ENCODE results near the gene NRDC.

NRDC gene

DNA sequence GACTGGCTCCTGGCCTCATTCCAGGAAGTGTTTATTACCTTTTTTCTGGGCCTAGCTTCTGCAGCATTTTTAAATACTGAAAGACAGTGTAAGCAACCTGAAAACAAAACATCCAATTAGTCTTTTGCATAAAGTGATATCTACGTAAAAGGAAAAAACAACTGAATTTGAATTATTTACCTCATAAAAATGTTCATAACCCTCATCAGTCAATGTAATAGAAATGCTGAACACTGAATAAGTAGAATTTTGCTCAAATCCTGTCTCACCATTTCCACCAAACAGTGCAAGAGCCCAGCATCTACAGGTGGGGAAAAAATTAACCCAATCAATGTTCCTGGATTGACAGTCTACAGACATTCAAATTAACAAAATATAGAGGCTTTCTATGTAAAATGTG lies 64.0 kb downstream of the NRDC start:
- H3K4me3 ChIP-seq (ENCODE audit: low read depth, low read length), result no peak overlapping the region
- no peaks in the 10 kb centered on the region for H3K79me2 ChIP-seq (ENCODE audit: control insufficient read depth, insufficient read depth, low read length, unreplicated experiment)
- H3K27ac ChIP-seq (ENCODE audit: low read depth, low read length), result no peak overlapping the region
- H3K36me3 ChIP-seq (ENCODE audit: insufficient read depth, low read length), result peaks cover 29% of the 10 kb centered on the region
- H3K27me3 ChIP-seq (ENCODE audit: insufficient read depth, low read length), result no peaks in the 10 kb centered on the region
- no peaks in the 10 kb centered on the region for H3K4me1 ChIP-seq (ENCODE audit: control insufficient read depth, insufficient read depth, low read length, unreplicated experiment)
- H2AFZ ChIP-seq (ENCODE audit: low read length, unreplicated experiment), result no peak overlapping the region

DNA sequence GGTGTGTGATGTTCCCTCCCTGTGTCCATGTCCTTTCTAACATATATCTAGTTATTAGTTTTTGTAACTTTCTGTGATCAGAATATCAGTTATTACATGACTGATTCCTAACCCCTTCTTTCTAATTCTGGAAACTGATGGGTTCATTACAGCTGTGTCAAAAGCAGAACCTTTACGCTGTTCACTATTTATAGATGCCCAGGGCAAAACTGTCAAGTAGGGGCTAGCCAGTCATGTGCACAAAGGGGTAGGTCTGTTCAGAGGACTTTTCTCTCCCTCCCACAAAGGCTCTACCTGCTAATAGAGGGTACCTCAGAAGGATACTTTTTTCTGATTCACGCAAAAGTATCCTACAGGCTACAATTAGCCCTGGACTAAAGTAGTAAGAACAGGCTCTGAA lies 79.2 kb downstream of the NRDC start:
- peaks cover 41% of the 10 kb centered on the region for H3K36me3 ChIP-seq (ENCODE audit: insufficient read depth, low read length)

DNA sequence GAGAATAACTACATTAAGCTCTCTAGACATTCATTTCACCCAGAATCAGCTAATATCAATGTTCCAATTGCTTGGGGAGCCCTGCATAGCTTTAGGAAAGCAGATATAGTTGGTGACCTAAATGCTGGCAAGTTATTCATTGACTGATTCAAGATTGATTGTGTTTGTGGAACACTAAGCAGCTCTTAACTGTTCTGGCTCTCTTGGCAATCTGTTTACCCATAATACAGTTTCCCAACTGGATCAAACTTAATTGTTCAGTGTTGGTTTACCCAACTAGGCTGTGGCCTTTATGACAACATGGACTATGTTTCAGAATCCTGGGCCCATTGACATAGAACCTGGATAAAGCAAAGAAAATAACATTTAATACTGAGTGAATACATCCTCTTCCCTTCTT lies 83.7 kb downstream of the NRDC start:
- no peak overlapping the region for H3K4me3 ChIP-seq (ENCODE audit: low read depth, low read length)
- H3K79me2 ChIP-seq (ENCODE audit: control insufficient read depth, insufficient read depth, low read length, unreplicated experiment), result no peaks in the 10 kb centered on the region
- no peak overlapping the region for H2AFZ ChIP-seq (ENCODE audit: low read length, unreplicated experiment)
- H3K36me3 ChIP-seq (ENCODE audit: insufficient read depth, low read length), result peaks cover 47% of the 10 kb centered on the region
- no peaks in the 10 kb centered on the region for H3K4me1 ChIP-seq (ENCODE audit: control insufficient read depth, insufficient read depth, low read length, unreplicated experiment)
- H3K27me3 ChIP-seq (ENCODE audit: insufficient read depth, low read length), result no peaks in the 10 kb centered on the region
- no peak overlapping the region for H3K27ac ChIP-seq (ENCODE audit: low read depth, low read length)

More for the DNA sequence above, 79.2 kb downstream of the NRDC start:
- Histone ChIP-seq H3K79me2 (ENCODE audit: control insufficient read depth, insufficient read depth, low read length, unreplicated experiment) (no peaks in the 10 kb centered on the region), H2AFZ (ENCODE audit: low read length, unreplicated experiment) (no peak overlapping the region), H3K4me1 (ENCODE audit: control insufficient read depth, insufficient read depth, low read length, unreplicated experiment) (no peaks in the 10 kb centered on the region), H3K4me3 (ENCODE audit: low read depth, low read length) (no peak overlapping the region), H3K27me3 (ENCODE audit: insufficient read depth, low read length) (no peaks in the 10 kb centered on the region), H3K27ac (ENCODE audit: low read depth, low read length) (no peak overlapping the region)

DNA sequence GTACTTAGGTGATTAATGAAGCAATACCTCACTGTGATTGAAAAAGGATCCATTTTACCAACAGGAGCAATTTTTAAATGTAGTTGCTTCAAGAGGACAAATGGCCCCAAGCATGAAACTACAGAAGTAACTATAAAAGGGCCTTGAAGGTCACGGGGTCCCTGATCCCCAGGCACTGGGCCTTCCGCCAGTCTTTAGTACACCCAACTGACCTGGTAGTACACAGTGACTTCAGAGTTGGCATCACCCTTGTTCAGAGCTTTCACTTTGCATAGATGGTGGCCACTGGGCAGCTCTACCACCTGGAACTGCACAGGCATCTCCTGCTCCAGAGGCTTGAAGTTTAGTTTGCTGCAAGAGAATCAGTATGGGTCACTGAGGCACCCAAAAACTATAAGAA lies 84.3 kb downstream of the NRDC start:
- peaks cover 46% of the 10 kb centered on the region for H3K36me3 ChIP-seq (ENCODE audit: insufficient read depth, low read length)
- no peaks in the 10 kb centered on the region for H3K27me3 ChIP-seq (ENCODE audit: insufficient read depth, low read length)
- H3K4me3 ChIP-seq (ENCODE audit: low read depth, low read length), result no peak overlapping the region
- H3K27ac ChIP-seq (ENCODE audit: low read depth, low read length), result 0 out of 2 replicates have a peak overlapping the region, but pooled peaks have one; percentile 66
- H3K79me2 ChIP-seq (ENCODE audit: control insufficient read depth, insufficient read depth, low read length, unreplicated experiment), result no peaks in the 10 kb centered on the region
- H3K4me1 ChIP-seq (ENCODE audit: control insufficient read depth, insufficient read depth, low read length, unreplicated experiment), result no peaks in the 10 kb centered on the region
- H2AFZ ChIP-seq (ENCODE audit: low read length, unreplicated experiment), result no peak overlapping the region

GRCh38 chr1:51792864-51793263 lies 85.7 kb downstream of the NRDC start:
- Histone ChIP-seq H3K79me2 (ENCODE audit: control insufficient read depth, insufficient read depth, low read length, unreplicated experiment) (no peaks in the 10 kb centered on the region), H3K36me3 (ENCODE audit: insufficient read depth, low read length) (peaks cover 49% of the 10 kb centered on the region), H3K4me3 (ENCODE audit: low read depth, low read length) (no peak overlapping the region), H3K4me1 (ENCODE audit: control insufficient read depth, insufficient read depth, low read length, unreplicated experiment) (no peaks in the 10 kb centered on the region), H3K27ac (ENCODE audit: low read depth, low read length) (peak overlapping the region; percentile 66), H3K27me3 (ENCODE audit: insufficient read depth, low read length) (no peaks in the 10 kb centered on the region), H2AFZ (ENCODE audit: low read length, unreplicated experiment) (no peak overlapping the region)

- Histone ChIP-seq H3K27ac (ENCODE audit: low read depth, low read length) (0 out of 2 replicates have a peak overlapping the region, but pooled peaks have one; percentile 33), H3K4me3 (ENCODE audit: low read depth, low read length) (no peak overlapping the region), H2AFZ (ENCODE audit: low read length, unreplicated experiment) (no peak overlapping the region), H3K4me1 (ENCODE audit: control insufficient read depth, insufficient read depth, low read length, unreplicated experiment) (no peaks in the 10 kb centered on the region), H3K36me3 (ENCODE audit: insufficient read depth, low read length) (peaks cover 57% of the 10 kb centered on the region), H3K27me3 (ENCODE audit: insufficient read depth, low read length) (no peaks in the 10 kb centered on the region), H3K79me2 (ENCODE audit: control insufficient read depth, insufficient read depth, low read length, unreplicated experiment) (no peaks in the 10 kb centered on the region)
These were observed 86.6 kb downstream of the NRDC start for GRCh38 chr1:51791888-51792287.

DNA sequence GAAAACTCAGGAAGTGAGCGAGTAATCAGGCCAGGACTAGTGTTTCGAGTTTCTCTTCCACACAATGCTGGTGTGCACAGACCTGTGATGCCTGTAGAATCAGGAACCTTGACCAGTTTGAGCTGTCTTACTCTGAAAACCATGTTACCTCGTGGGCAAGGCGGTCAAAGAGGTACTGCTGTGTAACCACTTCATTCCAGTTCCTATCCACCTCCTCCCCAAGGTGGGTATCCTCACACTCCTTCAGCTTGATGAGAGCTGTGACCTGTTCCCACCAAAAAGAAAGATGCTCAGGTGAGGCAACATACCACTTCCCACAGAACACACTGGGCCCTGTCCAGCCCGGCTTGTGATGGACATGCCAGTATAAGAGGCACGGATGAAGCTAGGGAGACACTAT lies 88.1 kb downstream of the NRDC start:
- Histone ChIP-seq H3K4me3 (ENCODE audit: low read depth, low read length) (no peak overlapping the region), H3K27ac (ENCODE audit: low read depth, low read length) (no peak overlapping the region), H3K79me2 (ENCODE audit: control insufficient read depth, insufficient read depth, low read length, unreplicated experiment) (no peaks in the 10 kb centered on the region), H3K4me1 (ENCODE audit: control insufficient read depth, insufficient read depth, low read length, unreplicated experiment) (no peaks in the 10 kb centered on the region), H3K36me3 (ENCODE audit: insufficient read depth, low read length) (peaks cover 63% of the 10 kb centered on the region), H3K27me3 (ENCODE audit: insufficient read depth, low read length) (no peaks in the 10 kb centered on the region), H2AFZ (ENCODE audit: low read length, unreplicated experiment) (no peak overlapping the region)

DNA sequence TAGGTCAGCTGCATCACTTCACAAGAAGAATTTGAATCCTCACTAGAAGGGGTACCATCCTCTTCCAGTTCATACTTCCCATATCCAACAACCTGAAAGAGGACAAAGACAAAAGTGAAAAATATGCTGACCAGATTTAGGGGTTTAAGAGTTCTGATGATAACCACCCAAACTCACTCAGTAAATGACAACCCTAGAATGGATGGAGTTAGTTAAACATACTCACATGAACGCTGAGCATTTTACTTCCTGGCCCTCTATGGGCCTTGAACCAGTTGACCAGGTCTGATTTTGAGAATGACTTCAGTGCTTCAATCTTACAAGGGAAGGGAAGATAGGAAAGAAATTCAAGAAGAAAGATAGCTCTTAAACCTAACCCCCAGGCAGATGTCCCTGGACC lies 89.2 kb downstream of the NRDC start:
- Histone ChIP-seq H2AFZ (ENCODE audit: low read length, unreplicated experiment) (no peak overlapping the region), H3K36me3 (ENCODE audit: insufficient read depth, low read length) (peaks cover 53% of the 10 kb centered on the region), H3K4me1 (ENCODE audit: control insufficient read depth, insufficient read depth, low read length, unreplicated experiment) (no peaks in the 10 kb centered on the region), H3K27me3 (ENCODE audit: insufficient read depth, low read length) (no peaks in the 10 kb centered on the region), H3K79me2 (ENCODE audit: control insufficient read depth, insufficient read depth, low read length, unreplicated experiment) (no peaks in the 10 kb centered on the region), H3K27ac (ENCODE audit: low read depth, low read length) (no peak overlapping the region), H3K4me3 (ENCODE audit: low read depth, low read length) (no peak overlapping the region)

- Histone ChIP-seq H3K79me2 (ENCODE audit: control insufficient read depth, insufficient read depth, low read length, unreplicated experiment) (no peaks in the 10 kb centered on the region), H3K36me3 (ENCODE audit: insufficient read depth, low read length) (peaks cover 49% of the 10 kb centered on the region), H2AFZ (ENCODE audit: low read length, unreplicated experiment) (no peak overlapping the region), H3K4me1 (ENCODE audit: control insufficient read depth, insufficient read depth, low read length, unreplicated experiment) (no peaks in the 10 kb centered on the region), H3K27ac (ENCODE audit: low read depth, low read length) (no peak overlapping the region), H3K4me3 (ENCODE audit: low read depth, low read length) (no peak overlapping the region), H3K27me3 (ENCODE audit: insufficient read depth, low read length) (no peaks in the 10 kb centered on the region)
These were observed 89.6 kb downstream of the NRDC start for GRCh38 chr1:51788938-51789337.

DNA sequence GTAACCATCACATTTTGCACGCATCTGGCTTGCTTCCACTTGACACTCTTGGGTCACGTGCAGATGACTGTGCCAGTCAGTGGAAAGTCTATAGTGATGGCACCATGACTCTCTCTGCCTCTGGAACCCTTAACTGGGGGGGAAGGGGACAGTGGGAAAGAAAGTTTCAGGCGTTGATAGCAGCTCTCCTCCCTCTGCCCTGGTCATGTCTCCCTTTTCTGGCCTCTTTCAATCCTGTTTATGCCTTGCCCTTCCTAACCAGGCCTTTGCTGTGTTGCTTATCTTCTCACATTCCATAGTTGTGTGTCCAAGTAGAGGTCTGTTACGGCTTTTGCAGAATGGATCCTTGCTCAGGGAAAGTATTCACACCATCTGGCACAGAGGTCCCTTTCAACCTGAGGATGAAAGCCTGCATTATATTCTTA lies 93.5 kb downstream of the NRDC start:
- H3K79me2 ChIP-seq (ENCODE audit: control insufficient read depth, insufficient read depth, low read length, unreplicated experiment), result no peaks in the 10 kb centered on the region
- no peaks in the 10 kb centered on the region for H3K4me1 ChIP-seq (ENCODE audit: control insufficient read depth, insufficient read depth, low read length, unreplicated experiment)
- H3K27me3 ChIP-seq (ENCODE audit: insufficient read depth, low read length), result no peaks in the 10 kb centered on the region
- H2AFZ ChIP-seq (ENCODE audit: low read length, unreplicated experiment), result no peak overlapping the region
- no peak overlapping the region for H3K27ac ChIP-seq (ENCODE audit: low read depth, low read length)
- H3K4me3 ChIP-seq (ENCODE audit: low read depth, low read length), result no peak overlapping the region
- H3K36me3 ChIP-seq (ENCODE audit: insufficient read depth, low read length), result peaks cover 30% of the 10 kb centered on the region

DNA sequence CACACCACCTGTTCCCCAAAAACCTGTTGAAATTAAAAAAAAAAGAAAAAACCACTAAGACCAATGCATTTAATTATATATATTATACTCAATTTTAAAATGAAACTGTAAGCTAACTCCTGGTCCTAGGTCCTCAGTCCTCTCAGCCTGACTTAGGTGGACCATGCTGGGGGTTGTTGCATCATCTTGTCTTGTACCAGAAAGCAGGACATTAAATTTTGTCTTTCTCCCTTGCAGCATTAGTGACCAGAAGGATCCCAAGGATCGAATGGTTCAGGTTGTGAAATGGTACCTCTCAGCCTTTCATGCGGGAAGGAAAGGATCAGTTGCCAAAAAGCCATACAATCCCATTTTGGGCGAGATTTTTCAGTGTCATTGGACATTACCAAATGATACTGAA lies 97.6 kb downstream of the NRDC start:
- H3K4me1 ChIP-seq (ENCODE audit: control insufficient read depth, insufficient read depth, low read length, unreplicated experiment), result no peaks in the 10 kb centered on the region
- no peaks in the 10 kb centered on the region for H3K27me3 ChIP-seq (ENCODE audit: insufficient read depth, low read length)
- H3K36me3 ChIP-seq (ENCODE audit: insufficient read depth, low read length), result peaks cover 11% of the 10 kb centered on the region
- no peak overlapping the region for H3K27ac ChIP-seq (ENCODE audit: low read depth, low read length)
- no peaks in the 10 kb centered on the region for H3K79me2 ChIP-seq (ENCODE audit: control insufficient read depth, insufficient read depth, low read length, unreplicated experiment)
- no peak overlapping the region for H2AFZ ChIP-seq (ENCODE audit: low read length, unreplicated experiment)
- H3K4me3 ChIP-seq (ENCODE audit: low read depth, low read length), result no peak overlapping the region
